Stimulated activated CD8-positive, alpha-beta memory T cell treated with anti-CD3 and anti-CD28 coated beads, Interleukin-15, amount 100 ng/mL, for 48 hours (primary cell): Measurements from ENCODE around the gene CLASP1.

Experiments
- DNase-seq, 2 donors: peaks; one replicate each; pipeline ENCODE4 v3.0.0-alpha.2; 2020; ENCODE audit warnings: low read depth in 2 of 2

CLASP1 gene

GRCh38 chr2:121287956-121288355, 361.3 kb downstream of the CLASP1 start:
- no peak for DNase-seq
